IPS DF 19.7 (cell line): Measurements from ENCODE around the gene EIF3A.
"Not testable (repeated sequence)": the region's sequence is repeated elsewhere in the genome, so short reads cannot be mapped to it uniquely, and the experiment has no call there.

ENCODE experiments used
- DNase-seq: peaks from one replicate; pipeline ENCODE4 v3.0.0-alpha.2; 2013; ENCODE audit warnings: low read depth, low spot score

The EIF3A gene

GRCh38 chr10:119080521-119081259 is at the start of gene EIF3A:
TSS of gene EIF3A (minus strand) at chr10:119080817. CDS start at chr10:119080676, 141 bp downstream.
- DNase-seq = no peak

GRCh38 chr10:119129721-119130120 is 49.1 kb upstream of the EIF3A start:
- no peak for DNase-seq

GRCh38 chr10:119125942-119126341 is 45.3 kb upstream of the EIF3A start:
- DNase-seq = no peak

- no peak for DNase-seq
Observed at GRCh38 chr10:119120875-119121274, 40.3 kb upstream of the EIF3A start.

GRCh38 chr10:119120413-119120867 is 39.8 kb upstream of the EIF3A start:
- DNase-seq = no peak

GRCh38 chr10:119119400-119119799 is 38.8 kb upstream of the EIF3A start:
- no peak for DNase-seq

- DNase-seq = no peak
Observed at GRCh38 chr10:119118231-119118630, 37.6 kb upstream of the EIF3A start.

GRCh38 chr10:119116326-119116951 is 35.8 kb upstream of the EIF3A start:
- no peak for DNase-seq

- DNase-seq = no peak
Observed at GRCh38 chr10:119115926-119116325, 35.3 kb upstream of the EIF3A start.

GRCh38 chr10:119113751-119114732 is 33.4 kb upstream of the EIF3A start:
- DNase-seq = no peak

- no peak for DNase-seq
Observed at GRCh38 chr10:119112056-119112455, 31.4 kb upstream of the EIF3A start.

GRCh38 chr10:119107771-119108170 is 27.2 kb upstream of the EIF3A start:
- DNase-seq = not testable (repeated sequence)

- not testable (repeated sequence) for DNase-seq
Observed at GRCh38 chr10:119107106-119107505, 26.5 kb upstream of the EIF3A start.

GRCh38 chr10:119105899-119106298 is 25.3 kb upstream of the EIF3A start:
- DNase-seq = not testable (repeated sequence)

- DNase-seq = no peak
Observed at GRCh38 chr10:119105155-119105554, 24.5 kb upstream of the EIF3A start.

GRCh38 chr10:119104654-119105015 is 24.0 kb upstream of the EIF3A start:
- DNase-seq = no peak

- DNase-seq = no peak
Observed at GRCh38 chr10:119103903-119104653, 23.5 kb upstream of the EIF3A start, which contains the start of gene DENND10. TSS of gene DENND10 (plus strand) at chr10:119104113. CDS start at chr10:119104143, 30 bp downstream.

GRCh38 chr10:119103241-119103902 is 22.8 kb upstream of the EIF3A start:
- DNase-seq = no peak

GRCh38 chr10:119101366-119102098 is 20.9 kb upstream of the EIF3A start:
- DNase-seq = no peak
